Uterine smooth muscle cell (primary cell): Measurements from ENCODE around the gene CARS1. TPM values are rescaled to one million over a fixed set of nuclear protein-coding genes. Genes with fewer than 3 reads are reported as not detected.

Source experiments
- total RNA-seq: library from RNA; depleted of rRNA; stranded (reverse); fragments of >200 nt; gene quantifications from 2 replicates; pipeline ENCODE4 v1.2.3, GENCODE V29; 2014

The CARS1 gene
- 116 and 134 TPM in 2 replicates for total RNA-seq

GRCh38 chr11:3057069-3057963 lies at the start of gene CARS1:
TSS of gene CARS1 (minus strand) at chr11:3057423. CDS start at chr11:3057367, 56 bp downstream.

GRCh38 chr11:2992234-2992996 lies 64.8 kb downstream of the CARS1 start, which contains the start of gene NAP1L4:
TSS of gene NAP1L4 (minus strand) at chr11:2992329. CDS start at chr11:2979220, 13,109 bp downstream.

Other genes starting within 250 kb of the CARS1 start
- 8.1 and 13.7 TPM in 2 replicates for gene CDKN1C, start 171.6 kb downstream of the CARS1 start, total RNA-seq
- 7.6 and 14.4 TPM in 2 replicates for gene PHLDA2, start 128.0 kb downstream of the CARS1 start, total RNA-seq
- 109 and 153 TPM in 2 replicates for gene NAP1L4, start 65.1 kb downstream of the CARS1 start, total RNA-seq
- gene OSBPL5, start 107.9 kb upstream of the CARS1 start, total RNA-seq = 38.6 and 42.4 TPM in 2 replicates
- not detected in 2 replicates for gene MRGPRG, start 161.4 kb upstream of the CARS1 start, total RNA-seq
- gene MRGPRE, start 175.0 kb upstream of the CARS1 start, total RNA-seq = not detected in 2 replicates